ENCODE measurements around the gene NAT14.
A peak's percentile ranks its signal among the peaks of the same experiment; 100 is the strongest.

Gene NAT14

DNA sequence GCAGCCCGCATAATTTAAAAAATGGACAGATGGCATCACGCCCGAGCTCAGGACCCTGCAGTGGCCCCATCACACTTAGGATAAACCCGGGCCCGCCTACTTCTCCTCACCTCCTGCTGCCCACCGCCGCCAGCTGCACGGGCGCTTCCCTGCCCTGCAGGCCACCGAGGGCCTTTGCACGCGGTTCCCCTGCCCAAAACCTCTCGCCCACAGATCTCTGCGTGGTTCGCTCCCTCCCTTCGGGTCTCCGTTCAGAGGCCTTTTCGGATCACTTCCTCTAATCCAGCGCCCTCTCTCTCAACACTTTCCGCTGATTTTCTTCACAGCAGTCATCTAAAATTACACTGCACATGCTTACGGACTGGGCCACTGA, 43.7 kb upstream of the NAT14 start:
- Histone ChIP-seq H3K79me1 (ENCODE audit: low read length) (no peaks in the 10 kb centered on the region), H3K56ac (ENCODE audit: low read length) (no peak overlapping the region), H3K23ac (ENCODE audit: low read length) (no peak overlapping the region), H4K8ac (ENCODE audit: low read depth, low read length) (no peak overlapping the region), H3K4me2 (ENCODE audit: low read length) (no peak overlapping the region), H3K4me1 (ENCODE audit: control insufficient read depth, low read depth, low read length) (no peaks in the 10 kb centered on the region), H4K5ac (ENCODE audit: low read length) (no peak overlapping the region), H3K4me3 (ENCODE audit: low read length) (no peak overlapping the region), H2BK5ac (ENCODE audit: low read length) (no peak overlapping the region), H3K36me3 (ENCODE audit: control insufficient read depth, insufficient read depth, low read length) (no peaks in the 10 kb centered on the region), H3K79me2 (ENCODE audit: control insufficient read depth, insufficient read depth, low read length) (no peaks in the 10 kb centered on the region), H3K18ac (ENCODE audit: low read length) (no peak overlapping the region), H2BK120ac (ENCODE audit: low read depth, low read length) (no peak overlapping the region), H2AK5ac (ENCODE audit: low read length) (no peak overlapping the region), H3K4ac (ENCODE audit: low read depth, low read length) (no peak overlapping the region), H2BK15ac (replicated peaks; ENCODE audit: low read depth) (no peak overlapping the region), H3K27me3 (ENCODE audit: insufficient read depth, low read length, poor library complexity) (peaks cover 43% of the 10 kb centered on the region), H3K9ac (ENCODE audit: low read length) (no peak overlapping the region), H3K27ac (ENCODE audit: low read depth, low read length) (no peak overlapping the region)
- DNase-seq: no peak
- no CpG with 5 or more reads among the region's 21 CpGs for WGBS (ENCODE audit: extremely low coverage, insufficient coverage, low lambda C conversion rate)

DNA sequence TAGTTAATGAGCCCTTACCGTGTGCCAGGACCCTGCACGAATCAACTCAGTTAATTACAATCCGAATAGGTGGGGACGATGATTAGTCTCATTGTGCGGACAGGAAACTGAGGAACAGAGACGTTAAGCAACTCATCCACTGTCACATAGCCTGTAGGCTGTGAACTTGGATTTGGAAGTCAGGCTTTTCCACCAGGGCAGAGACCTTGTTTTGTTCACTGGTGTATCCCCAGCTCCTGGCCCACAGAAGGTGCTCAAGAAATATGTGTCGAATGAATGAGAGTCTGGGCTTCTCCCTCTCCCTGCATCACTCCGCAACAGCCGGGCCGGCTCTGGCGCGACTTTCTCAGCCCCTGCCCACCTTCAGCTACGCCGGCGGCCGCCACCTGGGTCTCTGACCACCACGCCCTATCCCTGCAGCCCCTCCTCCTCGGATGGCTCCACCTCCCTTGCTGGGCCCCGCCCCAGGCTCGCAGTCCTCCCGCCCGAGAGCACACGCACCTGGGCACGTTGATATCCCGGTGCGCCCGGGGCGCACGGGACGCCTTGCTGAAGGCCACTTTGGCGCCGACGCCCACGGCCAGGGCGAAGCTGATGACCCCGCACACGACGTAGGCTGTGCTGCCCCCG, 43.2 kb upstream of the NAT14 start:
- Histone ChIP-seq H2AK5ac (ENCODE audit: low read length) (no peak overlapping the region), H3K36me3 (ENCODE audit: control insufficient read depth, insufficient read depth, low read length) (no peaks in the 10 kb centered on the region), H3K79me1 (ENCODE audit: low read length) (no peaks in the 10 kb centered on the region), H3K79me2 (ENCODE audit: control insufficient read depth, insufficient read depth, low read length) (no peaks in the 10 kb centered on the region), H3K4me3 (ENCODE audit: low read length) (no peak overlapping the region), H2BK5ac (ENCODE audit: low read length) (no peak overlapping the region), H2BK120ac (ENCODE audit: low read depth, low read length) (no peak overlapping the region), H4K8ac (ENCODE audit: low read depth, low read length) (no peak overlapping the region), H3K18ac (ENCODE audit: low read length) (no peak overlapping the region), H3K23ac (ENCODE audit: low read length) (no peak overlapping the region), H3K4me2 (ENCODE audit: low read length) (no peak overlapping the region), H3K56ac (ENCODE audit: low read length) (no peak overlapping the region), H3K4ac (ENCODE audit: low read depth, low read length) (no peak overlapping the region), H4K5ac (ENCODE audit: low read length) (no peak overlapping the region), H2BK15ac (replicated peaks; ENCODE audit: low read depth) (no peak overlapping the region), H3K4me1 (ENCODE audit: control insufficient read depth, low read depth, low read length) (no peaks in the 10 kb centered on the region), H3K27ac (ENCODE audit: low read depth, low read length) (no peak overlapping the region), H3K27me3 (ENCODE audit: insufficient read depth, low read length, poor library complexity) (peaks cover 43% of the 10 kb centered on the region), H3K9ac (ENCODE audit: low read length) (no peak overlapping the region)
- peak; percentile 56 for DNase-seq
- no CpG with 5 or more reads among the region's 39 CpGs for WGBS (ENCODE audit: extremely low coverage, insufficient coverage, low lambda C conversion rate)

- Histone ChIP-seq H2BK15ac (replicated peaks; ENCODE audit: low read depth) (no peak overlapping the region), H3K4me1 (ENCODE audit: control insufficient read depth, low read depth, low read length) (no peaks in the 10 kb centered on the region), H3K79me1 (ENCODE audit: low read length) (no peaks in the 10 kb centered on the region), H3K36me3 (ENCODE audit: control insufficient read depth, insufficient read depth, low read length) (no peaks in the 10 kb centered on the region), H3K27me3 (ENCODE audit: insufficient read depth, low read length, poor library complexity) (peaks cover 43% of the 10 kb centered on the region), H4K8ac (ENCODE audit: low read depth, low read length) (no peak overlapping the region), H2BK5ac (ENCODE audit: low read length) (no peak overlapping the region), H3K4me2 (ENCODE audit: low read length) (no peak overlapping the region), H3K4ac (ENCODE audit: low read depth, low read length) (no peak overlapping the region), H3K56ac (ENCODE audit: low read length) (no peak overlapping the region), H4K5ac (ENCODE audit: low read length) (no peak overlapping the region), H2BK120ac (ENCODE audit: low read depth, low read length) (no peak overlapping the region), H3K4me3 (ENCODE audit: low read length) (no peak overlapping the region), H3K18ac (ENCODE audit: low read length) (no peak overlapping the region), H3K23ac (ENCODE audit: low read length) (no peak overlapping the region), H3K79me2 (ENCODE audit: control insufficient read depth, insufficient read depth, low read length) (no peaks in the 10 kb centered on the region), H2AK5ac (ENCODE audit: low read length) (no peak overlapping the region), H3K27ac (ENCODE audit: low read depth, low read length) (no peak overlapping the region), H3K9ac (ENCODE audit: low read length) (no peak overlapping the region)
- WGBS (ENCODE audit: extremely low coverage, insufficient coverage, low lambda C conversion rate): no CpG with 5 or more reads among the region's 72 CpGs
- DNase-seq: no peak
Measured at GRCh38 chr19:55442372-55442961, 42.5 kb upstream of the NAT14 start.

DNA sequence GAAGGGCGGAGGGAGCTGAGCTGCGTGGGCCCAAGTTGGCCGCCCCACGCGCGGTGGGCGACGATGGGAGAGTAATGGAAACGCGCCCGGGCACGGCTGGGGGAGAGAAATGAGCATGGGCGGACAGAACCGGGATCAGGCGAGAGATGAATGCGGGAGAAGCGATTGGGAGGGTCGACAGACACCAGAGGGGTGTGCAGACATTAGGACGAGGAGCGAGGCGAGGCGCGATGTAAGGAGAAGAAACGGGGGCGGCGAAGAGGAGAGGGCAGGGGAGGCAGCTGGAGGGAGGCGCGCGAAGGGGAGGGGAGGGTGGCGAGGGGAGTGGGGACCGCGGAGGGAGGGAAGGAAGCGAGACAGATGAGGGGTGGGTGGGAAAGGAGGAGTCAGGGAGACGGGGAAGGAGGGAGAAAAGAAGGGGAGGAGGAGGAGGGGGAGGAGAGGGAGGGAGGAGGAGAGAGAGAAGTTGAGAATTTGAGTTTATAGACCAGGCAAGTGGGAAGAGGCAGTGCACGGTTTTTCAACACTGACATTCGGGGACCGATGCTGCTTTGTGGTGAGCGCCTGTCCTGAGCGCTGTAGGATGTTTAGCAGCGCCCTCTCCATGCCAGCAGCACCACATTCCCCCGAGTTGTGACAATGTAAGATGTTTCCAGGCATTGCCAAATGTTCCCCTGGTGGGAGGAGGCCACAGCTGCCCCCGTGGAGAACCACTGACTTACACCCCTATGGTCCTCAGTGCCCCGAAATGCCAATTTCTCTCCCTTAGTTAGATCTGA, 41.8 kb upstream of the NAT14 start, which contains the start of gene SHISA7:
Gene SHISA7, minus strand, starts transcription at position 256 of the 779 bp plus-strand sequence. CDS start 437 bp downstream, outside the sequence.
- Histone ChIP-seq H3K56ac (ENCODE audit: low read length) (no peak within 1 kb of the TSS), H2BK5ac (ENCODE audit: low read length) (no peak within 1 kb of the TSS), H2BK15ac (replicated peaks; ENCODE audit: low read depth) (no peak within 1 kb of the TSS), H3K18ac (ENCODE audit: low read length) (no peak within 1 kb of the TSS), H3K4me2 (ENCODE audit: low read length) (no peak within 1 kb of the TSS), H2BK120ac (ENCODE audit: low read depth, low read length) (no peak within 1 kb of the TSS), H3K4me3 (ENCODE audit: low read length) (no peak within 1 kb of the TSS), H4K8ac (ENCODE audit: low read depth, low read length) (no peak within 1 kb of the TSS), H3K4ac (ENCODE audit: low read depth, low read length) (no peak within 1 kb of the TSS), H3K36me3 (ENCODE audit: control insufficient read depth, insufficient read depth, low read length) (no peaks in the 10 kb centered on the region), H3K9ac (ENCODE audit: low read length) (no peak within 1 kb of the TSS), H3K4me1 (ENCODE audit: control insufficient read depth, low read depth, low read length) (no peaks in the 10 kb centered on the region), H2AK5ac (ENCODE audit: low read length) (no peak within 1 kb of the TSS), H4K5ac (ENCODE audit: low read length) (no peak within 1 kb of the TSS), H3K79me1 (ENCODE audit: low read length) (no peaks in the 10 kb centered on the region), H3K27me3 (ENCODE audit: insufficient read depth, low read length, poor library complexity) (peaks cover 43% of the 10 kb centered on the region), H3K27ac (ENCODE audit: low read depth, low read length) (no peak within 1 kb of the TSS), H3K79me2 (ENCODE audit: control insufficient read depth, insufficient read depth, low read length) (no peaks in the 10 kb centered on the region), H3K23ac (ENCODE audit: low read length) (no peak within 1 kb of the TSS)
- no peak for DNase-seq
- no CpG with 5 or more reads among the region's 43 CpGs for WGBS (ENCODE audit: extremely low coverage, insufficient coverage, low lambda C conversion rate)

- Histone ChIP-seq H3K18ac (ENCODE audit: low read length) (no peak overlapping the region), H2AK5ac (ENCODE audit: low read length) (no peak overlapping the region), H4K5ac (ENCODE audit: low read length) (no peak overlapping the region), H3K27me3 (ENCODE audit: insufficient read depth, low read length, poor library complexity) (peaks cover 43% of the 10 kb centered on the region), H3K4me2 (ENCODE audit: low read length) (no peak overlapping the region), H3K56ac (ENCODE audit: low read length) (no peak overlapping the region), H2BK5ac (ENCODE audit: low read length) (no peak overlapping the region), H3K4me3 (ENCODE audit: low read length) (no peak overlapping the region), H2BK15ac (replicated peaks; ENCODE audit: low read depth) (no peak overlapping the region), H4K8ac (ENCODE audit: low read depth, low read length) (no peak overlapping the region), H3K36me3 (ENCODE audit: control insufficient read depth, insufficient read depth, low read length) (no peaks in the 10 kb centered on the region), H3K4ac (ENCODE audit: low read depth, low read length) (no peak overlapping the region), H3K9ac (ENCODE audit: low read length) (no peak overlapping the region), H3K23ac (ENCODE audit: low read length) (no peak overlapping the region), H3K79me2 (ENCODE audit: control insufficient read depth, insufficient read depth, low read length) (no peaks in the 10 kb centered on the region), H3K79me1 (ENCODE audit: low read length) (no peaks in the 10 kb centered on the region), H3K4me1 (ENCODE audit: control insufficient read depth, low read depth, low read length) (no peaks in the 10 kb centered on the region), H2BK120ac (ENCODE audit: low read depth, low read length) (no peak overlapping the region), H3K27ac (ENCODE audit: low read depth, low read length) (no peak overlapping the region)
- no CpG with 5 or more reads among the region's 18 CpGs for WGBS (ENCODE audit: extremely low coverage, insufficient coverage, low lambda C conversion rate)
- no peak for DNase-seq
Measured at GRCh38 chr19:55443824-55444480, 41.0 kb upstream of the NAT14 start.
